Stimulated activated memory B cell treated with anti-CD40 and anti-IgM and Interleukin-4, amounts not matched to agents 10 μg/mL and 1 μg/mL and 100 μg/mL, for 72 hours (primary cell): ENCODE data around the gene CABCOCO1.
A peak's percentile ranks its signal among the peaks of the same experiment; 100 is the strongest.

Source experiments
- ATAC-seq: fragments of 150-1000 bp; cut with Tn5 transposase; 2 replicates; pipeline ENCODE4 v1.10.0; 2021
- H3K27ac Mint-ChIP-seq: one replicate; pipeline ENCODE4 v1.8.0; 2022; ENCODE audit warnings: mild to moderate bottlenecking, mixed read lengths
- H3K27me3 Mint-ChIP-seq: one replicate; pipeline ENCODE4 v1.8.0; 2022; ENCODE audit warnings: mixed read lengths
- H3K36me3 Mint-ChIP-seq: one replicate; pipeline ENCODE4 v1.8.0; 2022; ENCODE audit warnings: mixed read lengths
- H3K4me1 Mint-ChIP-seq: one replicate; pipeline ENCODE4 v1.8.0; 2022; ENCODE audit warnings: mixed read lengths
- H3K4me3 Mint-ChIP-seq: one replicate; pipeline ENCODE4 v1.8.0; 2022; ENCODE audit warnings: mild to moderate bottlenecking, moderate library complexity, mixed read lengths
- H3K9me3 Mint-ChIP-seq: one replicate; pipeline ENCODE4 v1.8.0; 2022; ENCODE audit warnings: mixed read lengths

CABCOCO1 gene

DNA sequence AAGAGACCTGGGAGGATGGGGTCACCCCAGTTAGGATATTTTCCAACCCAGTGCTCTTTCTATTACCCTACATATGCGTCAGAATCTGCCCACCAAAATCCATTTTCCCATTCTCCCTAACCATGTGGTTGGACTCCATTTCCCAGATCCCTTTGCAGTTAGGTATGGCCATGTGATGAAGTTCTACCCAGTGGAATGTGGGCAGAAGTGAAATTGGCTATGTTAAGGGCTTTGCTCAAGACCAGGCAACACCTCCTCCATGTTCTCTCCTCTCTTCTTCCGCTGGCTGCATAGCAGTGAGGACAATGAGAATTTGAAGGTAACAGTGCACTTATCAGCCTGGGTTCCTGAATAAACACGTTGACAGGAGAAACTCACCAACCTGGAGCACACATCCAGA lies 111.3 kb downstream of the CABCOCO1 start:
- Mint-ChIP-seq H3K36me3 (no peaks in the 10 kb centered on the region), H3K27me3 (no peaks in the 10 kb centered on the region)
- ATAC-seq, result no peak

DNA sequence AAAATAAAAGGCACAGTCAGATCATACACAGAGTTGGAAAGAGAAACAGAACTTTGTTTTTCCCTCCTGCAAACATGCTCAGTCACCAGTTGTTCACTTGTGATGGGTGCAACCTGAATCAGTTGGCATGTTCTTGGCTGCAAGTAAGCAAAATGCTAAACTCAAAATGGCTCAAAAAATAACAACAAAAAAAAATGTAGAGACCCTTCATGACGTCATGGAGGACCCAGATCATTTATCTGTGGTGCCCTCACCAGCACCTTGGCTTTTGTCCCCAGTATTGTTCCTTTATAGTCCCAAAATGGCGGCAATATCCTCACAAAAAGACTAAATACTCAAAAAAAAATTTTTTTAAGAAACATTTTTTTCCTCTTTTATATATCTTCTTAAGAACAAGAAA lies 112.4 kb downstream of the CABCOCO1 start:
- Mint-ChIP-seq H3K36me3 (no peaks in the 10 kb centered on the region), H3K4me3 (no peak overlapping the region)

More for the DNA sequence above, 111.3 kb downstream of the CABCOCO1 start:
- H3K4me3 Mint-ChIP-seq, result no peak overlapping the region
- H3K9me3 Mint-ChIP-seq, result no peaks in the 10 kb centered on the region
- no peaks in the 10 kb centered on the region for H3K4me1 Mint-ChIP-seq
- no peak overlapping the region for H3K27ac Mint-ChIP-seq

DNA sequence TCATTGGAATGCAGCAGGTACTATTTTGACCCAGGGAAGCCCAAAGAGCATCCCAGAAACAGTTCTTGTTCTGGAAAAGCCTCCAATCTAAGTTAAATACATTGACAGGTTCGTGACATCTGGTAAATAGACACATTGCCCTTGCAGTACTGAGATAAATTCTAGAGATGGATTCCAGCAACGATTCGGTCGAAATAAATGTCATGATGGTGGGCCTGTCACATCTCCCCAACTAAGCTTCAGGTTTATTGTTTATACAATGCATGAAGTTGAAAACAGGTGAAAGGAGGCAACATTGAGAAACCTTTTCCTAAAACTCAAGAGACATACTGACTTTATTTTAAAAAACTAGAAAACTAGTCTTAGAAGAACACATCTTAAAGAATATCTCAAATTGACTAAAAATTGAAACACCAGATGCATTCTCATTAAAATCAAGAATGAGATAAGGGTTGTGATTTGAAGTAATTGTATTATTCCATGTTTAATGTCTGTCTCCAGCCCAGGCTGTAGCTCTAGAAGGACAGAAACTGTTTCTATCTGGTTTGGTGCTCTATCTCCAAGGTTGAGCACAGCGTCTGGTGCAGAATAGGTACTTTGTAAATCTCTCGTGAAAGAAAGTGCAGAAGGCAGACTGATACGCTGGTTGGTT lies 114.0 kb downstream of the CABCOCO1 start:
- Mint-ChIP-seq H3K36me3 (no peaks in the 10 kb centered on the region), H3K27me3 (no peaks in the 10 kb centered on the region), H3K4me1 (peaks cover 5% of the 10 kb centered on the region), H3K9me3 (no peaks in the 10 kb centered on the region), H3K4me3 (no peak overlapping the region), H3K27ac (no peak overlapping the region)
- ATAC-seq, result no peak

More for the DNA sequence above, 112.4 kb downstream of the CABCOCO1 start:
- ATAC-seq, result no peak
- Mint-ChIP-seq H3K4me1 (peaks cover 5% of the 10 kb centered on the region), H3K27me3 (no peaks in the 10 kb centered on the region), H3K9me3 (no peaks in the 10 kb centered on the region), H3K27ac (no peak overlapping the region)

DNA sequence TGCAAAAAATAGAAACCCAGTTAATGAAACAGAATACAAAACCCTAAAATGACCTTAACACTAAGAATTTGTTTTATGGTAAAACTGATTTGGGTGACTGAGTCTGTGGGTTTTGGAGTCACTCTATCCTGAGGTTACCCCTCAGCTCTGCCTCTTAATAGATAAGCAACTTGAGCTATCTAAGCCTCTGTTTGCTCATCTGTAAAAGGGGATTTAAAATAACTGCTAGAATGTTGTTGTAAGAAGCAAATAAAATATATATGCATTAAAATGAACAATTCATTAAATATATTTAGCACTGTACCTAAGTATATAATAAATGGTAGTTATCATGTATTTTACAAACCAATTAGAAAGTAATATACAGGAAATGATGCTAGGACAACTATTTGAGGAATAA lies 115.4 kb downstream of the CABCOCO1 start:
- H3K4me3 Mint-ChIP-seq, result no peak overlapping the region
- peaks cover 5% of the 10 kb centered on the region for H3K4me1 Mint-ChIP-seq
- ATAC-seq, result no peak
- no peak overlapping the region for H3K27ac Mint-ChIP-seq
- no peaks in the 10 kb centered on the region for H3K9me3 Mint-ChIP-seq
- H3K27me3 Mint-ChIP-seq, result no peaks in the 10 kb centered on the region
- no peaks in the 10 kb centered on the region for H3K36me3 Mint-ChIP-seq

DNA sequence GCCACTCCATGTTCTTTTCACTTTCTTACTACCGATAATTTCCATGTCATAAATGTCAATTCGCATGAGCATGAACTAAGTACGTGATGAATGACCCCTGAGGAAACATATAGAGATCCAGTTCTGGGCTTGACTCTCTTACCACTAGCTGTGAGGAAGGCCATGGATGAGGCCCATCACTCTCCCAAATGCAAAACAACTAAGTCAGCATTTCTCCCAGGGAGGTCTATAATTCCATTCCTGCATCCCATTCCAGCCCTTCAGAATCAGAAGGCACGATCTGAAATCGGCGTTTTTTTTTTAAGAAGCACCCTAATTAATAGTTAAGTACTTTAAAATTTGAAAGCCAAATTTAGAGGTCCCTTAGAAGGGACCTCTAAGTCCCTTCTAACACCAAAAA lies 116.5 kb downstream of the CABCOCO1 start:
- Mint-ChIP-seq H3K27ac (no peak overlapping the region), H3K4me3 (no peak overlapping the region), H3K27me3 (peaks cover 8% of the 10 kb centered on the region), H3K4me1 (peaks cover 5% of the 10 kb centered on the region), H3K36me3 (no peaks in the 10 kb centered on the region), H3K9me3 (no peaks in the 10 kb centered on the region)
- no peak for ATAC-seq

DNA sequence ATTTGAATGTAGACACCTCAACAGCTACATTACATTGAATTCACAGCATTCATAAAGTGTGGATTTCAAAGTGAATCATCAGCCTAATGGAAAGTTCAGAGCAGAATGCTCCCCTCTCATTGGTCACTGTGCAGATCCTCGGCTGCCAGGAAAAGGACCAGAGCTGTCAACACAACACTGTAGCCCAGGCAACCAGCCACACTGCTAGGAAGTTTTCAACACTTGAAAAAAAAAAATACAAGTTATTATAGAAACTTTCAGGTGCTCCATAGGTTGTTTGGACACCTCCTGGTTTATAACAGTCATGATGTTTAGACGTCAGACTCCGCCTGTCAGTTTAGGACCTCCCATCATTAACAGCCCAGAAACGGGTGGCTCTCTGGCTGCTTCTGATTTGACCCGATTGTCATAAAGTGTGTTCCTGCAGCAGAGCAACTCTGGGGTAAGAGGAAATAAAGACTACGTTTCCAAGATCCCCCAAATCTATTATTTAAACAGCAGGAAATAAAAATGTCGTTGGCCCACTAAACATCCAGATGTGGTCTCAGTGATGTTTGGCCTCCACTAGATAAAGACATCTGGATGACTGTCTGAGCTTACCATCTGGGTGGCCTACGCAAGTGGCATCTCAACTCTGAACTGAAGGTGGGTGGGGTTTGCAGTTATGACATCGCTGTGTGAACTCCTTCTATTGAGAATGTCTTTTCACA lies 117.4 kb downstream of the CABCOCO1 start:
- no peaks in the 10 kb centered on the region for H3K9me3 Mint-ChIP-seq
- H3K36me3 Mint-ChIP-seq, result no peaks in the 10 kb centered on the region
- ATAC-seq, result no peak
- peaks cover 10% of the 10 kb centered on the region for H3K27me3 Mint-ChIP-seq
- H3K27ac Mint-ChIP-seq, result no peak overlapping the region
- H3K4me3 Mint-ChIP-seq, result no peak overlapping the region
- peaks cover 5% of the 10 kb centered on the region for H3K4me1 Mint-ChIP-seq

DNA sequence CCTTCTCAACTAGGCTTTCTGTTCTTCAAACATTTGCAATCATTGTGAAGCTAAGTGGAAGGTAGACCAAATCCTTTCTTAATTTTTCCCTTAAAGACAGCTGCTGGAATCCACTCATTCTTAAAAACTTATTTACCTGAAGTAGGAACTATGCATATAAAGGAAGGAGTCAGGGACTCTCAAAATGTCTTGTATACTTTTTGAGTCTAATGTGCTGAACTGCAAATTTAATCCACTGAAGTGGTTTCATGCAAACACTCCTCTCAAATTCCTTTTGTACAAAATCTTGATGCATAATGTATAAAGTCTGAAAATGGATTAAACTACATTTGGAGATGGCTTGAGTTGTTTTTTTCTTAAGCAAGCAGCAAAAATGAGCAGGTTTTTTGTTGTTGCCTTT lies 118.0 kb downstream of the CABCOCO1 start:
- ATAC-seq, result no peak
- Mint-ChIP-seq H3K4me1 (peaks cover 5% of the 10 kb centered on the region), H3K4me3 (no peak overlapping the region), H3K9me3 (no peaks in the 10 kb centered on the region), H3K27ac (no peak overlapping the region), H3K27me3 (peaks cover 10% of the 10 kb centered on the region), H3K36me3 (no peaks in the 10 kb centered on the region)

DNA sequence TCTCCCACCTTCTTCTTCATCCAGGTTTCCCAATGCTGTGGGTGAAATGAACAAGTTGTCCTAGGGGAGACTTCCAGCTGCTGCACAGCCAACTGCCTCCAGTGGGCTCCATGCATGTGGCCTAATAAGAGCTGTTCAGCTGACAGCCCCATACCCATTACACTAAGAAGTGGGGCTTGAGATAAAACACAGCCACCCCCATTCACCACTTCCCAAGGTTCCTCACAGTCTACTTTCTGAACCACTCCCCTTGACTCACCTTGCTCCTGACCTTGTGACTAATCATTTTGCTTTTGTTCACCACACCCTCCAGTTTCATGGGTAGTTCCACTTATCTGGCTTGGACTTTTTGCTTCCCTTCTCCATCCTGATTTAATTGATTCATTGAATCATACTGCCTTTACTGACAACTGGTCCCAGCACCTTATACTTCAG lies 119.3 kb downstream of the CABCOCO1 start:
- Mint-ChIP-seq H3K4me1 (peaks cover 5% of the 10 kb centered on the region), H3K27ac (no peak overlapping the region), H3K27me3 (peaks cover 10% of the 10 kb centered on the region), H3K36me3 (no peaks in the 10 kb centered on the region), H3K4me3 (no peak overlapping the region), H3K9me3 (no peaks in the 10 kb centered on the region)
- no peak for ATAC-seq

DNA sequence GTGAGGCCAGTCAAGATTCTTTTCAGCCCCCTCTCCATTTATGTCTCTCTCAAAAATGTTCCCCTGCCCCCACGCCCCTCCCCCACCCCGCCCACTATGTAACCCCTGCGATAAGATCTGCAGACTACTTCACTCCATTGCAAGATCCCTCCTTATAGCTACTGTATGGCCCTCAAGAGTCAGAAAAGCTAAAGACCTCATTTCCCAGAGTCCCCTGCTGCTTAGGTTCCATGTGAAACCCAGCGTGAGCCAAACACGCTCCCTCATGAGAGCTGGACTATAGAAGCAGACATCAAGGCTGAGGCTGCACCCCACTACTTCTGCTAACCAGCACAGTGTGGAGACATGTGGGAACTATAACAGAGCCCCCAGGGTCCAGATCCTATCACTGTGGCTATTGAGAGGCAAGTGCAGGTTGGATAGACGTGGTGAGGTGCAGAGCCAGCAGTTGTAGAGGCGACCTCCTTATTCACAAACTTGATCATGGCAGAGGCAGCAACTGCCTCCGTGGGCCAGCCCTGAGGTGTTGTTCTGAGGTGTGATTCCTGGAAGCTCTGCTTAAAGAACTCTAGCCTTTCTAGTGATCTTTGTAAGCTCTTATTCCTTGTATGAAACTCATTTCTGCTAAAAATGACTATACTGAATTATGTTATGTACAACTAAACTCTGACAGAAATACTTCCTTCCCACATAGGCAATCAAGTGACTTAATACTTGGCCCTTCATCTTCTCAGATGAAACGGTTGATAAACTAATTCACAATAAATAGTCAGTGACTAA lies 121.8 kb downstream of the CABCOCO1 start:
- ATAC-seq, result peak; percentile 16
- Mint-ChIP-seq H3K27me3 (peaks cover 10% of the 10 kb centered on the region), H3K9me3 (no peaks in the 10 kb centered on the region), H3K4me3 (no peak overlapping the region), H3K36me3 (no peaks in the 10 kb centered on the region), H3K27ac (no peak overlapping the region), H3K4me1 (peaks cover 5% of the 10 kb centered on the region)

DNA sequence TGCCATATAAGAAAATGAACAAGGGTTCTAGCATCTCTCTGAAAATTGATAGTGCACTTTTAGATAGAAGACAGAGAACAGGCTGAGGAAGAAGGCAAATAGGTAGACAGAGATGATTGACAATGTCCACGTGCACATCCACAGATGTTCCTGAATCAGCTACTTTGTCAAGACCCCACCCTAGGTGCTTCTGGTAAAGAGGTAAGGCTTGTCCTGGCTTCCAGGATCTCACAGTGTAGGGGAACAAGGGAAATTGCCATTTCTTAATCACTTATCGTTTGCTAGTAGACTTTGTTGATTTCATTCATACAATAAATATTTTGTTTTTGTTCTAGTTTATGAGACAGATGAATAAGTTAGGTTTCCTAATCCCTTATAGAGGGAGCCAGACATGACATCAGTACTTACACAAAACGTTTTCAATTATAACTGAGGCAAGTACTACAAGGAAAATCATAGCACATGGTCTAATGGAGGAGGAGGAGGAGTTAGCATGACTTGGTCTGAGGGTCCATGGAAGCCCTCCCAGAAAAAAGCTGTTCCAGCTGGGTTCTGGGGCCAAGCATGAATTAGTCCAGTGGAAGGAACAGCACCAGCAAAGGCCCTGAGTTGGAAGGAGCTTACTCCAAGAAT lies 122.9 kb downstream of the CABCOCO1 start:
- Mint-ChIP-seq H3K27me3 (peaks cover 10% of the 10 kb centered on the region), H3K4me3 (no peak overlapping the region), H3K27ac (no peak overlapping the region), H3K9me3 (no peaks in the 10 kb centered on the region), H3K36me3 (no peaks in the 10 kb centered on the region), H3K4me1 (no peaks in the 10 kb centered on the region)
- no peak for ATAC-seq

DNA sequence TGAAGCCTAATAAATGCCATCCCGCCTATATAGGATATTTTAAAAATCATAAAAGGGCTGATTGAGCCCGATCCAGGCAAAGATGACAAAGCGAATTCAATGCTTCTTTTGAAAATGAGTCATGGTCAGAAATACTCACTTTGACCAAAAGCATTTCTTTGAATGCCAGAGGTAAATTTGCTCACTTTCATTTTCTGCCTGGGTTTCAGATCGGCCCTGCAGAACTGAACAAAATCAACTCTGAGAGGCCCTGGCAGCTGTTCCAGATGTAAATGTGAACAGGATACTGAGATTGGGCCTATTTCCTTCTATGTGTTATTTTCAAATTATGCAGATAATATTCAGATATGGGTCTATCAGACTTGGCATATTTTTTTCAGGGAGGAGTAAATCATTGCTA lies 124.0 kb downstream of the CABCOCO1 start:
- ATAC-seq, result no peak
- no peaks in the 10 kb centered on the region for H3K36me3 Mint-ChIP-seq
- H3K4me3 Mint-ChIP-seq, result no peak overlapping the region
- peak overlapping the region; percentile 17 for H3K27ac Mint-ChIP-seq
- H3K9me3 Mint-ChIP-seq, result no peaks in the 10 kb centered on the region
- H3K4me1 Mint-ChIP-seq, result no peaks in the 10 kb centered on the region
- peaks cover 10% of the 10 kb centered on the region for H3K27me3 Mint-ChIP-seq

DNA sequence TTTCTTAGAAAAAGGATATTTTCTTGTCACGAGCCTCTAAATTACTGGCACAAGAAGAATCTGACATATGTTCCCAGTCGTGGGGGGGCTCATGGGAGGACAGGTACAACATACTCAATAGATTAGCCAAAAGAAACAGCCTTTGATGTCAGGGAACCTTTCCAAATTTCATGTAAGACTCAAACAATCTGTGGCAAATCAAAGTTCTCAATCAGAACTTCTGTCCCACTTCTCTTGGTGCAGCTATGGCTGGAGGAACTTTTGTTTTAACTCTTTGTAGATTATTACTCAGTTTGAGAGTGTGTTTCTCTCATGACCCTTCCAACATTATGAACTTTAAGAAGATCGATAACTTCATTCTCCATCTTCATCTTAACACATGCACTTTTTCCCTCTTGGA lies 124.4 kb downstream of the CABCOCO1 start:
- no peak for ATAC-seq
- H3K9me3 Mint-ChIP-seq, result no peaks in the 10 kb centered on the region
- no peaks in the 10 kb centered on the region for H3K36me3 Mint-ChIP-seq
- no peak overlapping the region for H3K4me3 Mint-ChIP-seq
- H3K4me1 Mint-ChIP-seq, result no peaks in the 10 kb centered on the region
- H3K27me3 Mint-ChIP-seq, result peaks cover 10% of the 10 kb centered on the region
- H3K27ac Mint-ChIP-seq, result peak overlapping the region; percentile 17

DNA sequence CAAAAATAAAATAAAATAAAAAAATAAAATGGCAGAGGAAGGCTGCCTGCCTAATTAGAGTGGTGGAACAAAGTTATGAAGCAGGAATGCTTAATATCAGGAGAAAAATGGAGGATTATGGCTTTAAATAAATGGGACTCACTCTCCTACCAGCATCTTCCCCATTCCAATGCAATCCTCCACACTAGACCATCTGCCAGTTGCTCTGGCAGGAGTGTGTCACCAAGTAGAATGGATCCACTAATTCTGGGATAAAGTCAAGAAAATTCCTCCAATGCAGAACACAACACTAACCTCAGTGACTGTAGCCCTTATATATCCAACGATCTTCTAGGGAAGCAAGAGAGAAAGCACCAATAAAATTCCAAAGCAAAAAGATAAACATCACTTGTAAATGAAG lies 126.3 kb downstream of the CABCOCO1 start:
- Mint-ChIP-seq H3K9me3 (no peaks in the 10 kb centered on the region), H3K27me3 (peaks cover 4% of the 10 kb centered on the region), H3K4me1 (no peaks in the 10 kb centered on the region), H3K4me3 (no peak overlapping the region), H3K36me3 (no peaks in the 10 kb centered on the region), H3K27ac (no peak overlapping the region)
- ATAC-seq, result no peak

DNA sequence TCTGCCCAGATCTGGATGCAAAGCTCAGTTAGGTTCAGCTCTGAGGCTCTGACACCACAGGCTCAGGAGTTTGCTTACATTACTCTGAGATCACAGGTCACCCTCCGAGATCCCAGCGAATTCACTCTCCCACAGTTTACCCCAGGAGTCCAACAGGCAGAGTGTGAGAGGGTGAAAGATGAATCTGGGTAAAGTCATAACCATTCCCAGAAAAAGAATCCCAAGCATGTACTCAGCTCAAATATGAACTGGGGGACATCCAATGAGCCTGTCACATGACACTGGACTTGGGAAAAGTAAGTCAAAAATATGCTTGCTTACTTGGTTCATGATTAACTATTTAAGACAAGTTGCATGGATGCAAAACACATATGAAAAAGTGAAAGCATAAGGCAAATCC lies 128.5 kb downstream of the CABCOCO1 start:
- Mint-ChIP-seq H3K27me3 (no peaks in the 10 kb centered on the region), H3K27ac (no peak overlapping the region), H3K4me3 (no peak overlapping the region), H3K9me3 (no peaks in the 10 kb centered on the region), H3K4me1 (no peaks in the 10 kb centered on the region), H3K36me3 (no peaks in the 10 kb centered on the region)
- ATAC-seq, result no peak

DNA sequence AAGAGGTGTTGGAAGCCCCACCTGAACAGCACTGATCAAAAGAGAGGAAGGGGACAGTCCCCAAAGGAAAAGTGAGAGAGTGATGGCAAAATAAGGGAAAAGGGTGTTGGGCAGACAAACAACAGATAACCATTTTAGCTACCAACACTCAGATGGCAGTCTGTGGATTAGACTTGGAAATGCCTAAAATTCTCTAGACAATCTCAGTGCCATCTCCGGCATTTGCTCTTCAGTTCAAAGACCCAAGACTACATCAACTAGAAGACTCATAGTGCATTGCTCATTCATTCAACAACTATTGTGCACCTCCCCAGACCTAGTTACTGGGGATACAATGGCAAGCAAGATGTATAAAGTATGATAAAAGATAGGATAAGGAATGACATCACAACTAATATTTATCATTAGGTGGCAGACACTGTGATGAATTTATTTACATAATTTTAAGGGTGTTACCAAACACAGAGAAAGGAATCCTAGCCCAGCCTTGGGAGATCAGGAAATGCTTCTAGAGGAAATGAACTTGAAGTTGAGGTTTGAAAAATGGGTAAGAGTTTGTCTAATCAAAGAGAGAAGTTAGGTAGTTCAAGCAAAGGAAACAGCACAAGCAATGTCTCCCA lies 129.5 kb downstream of the CABCOCO1 start:
- H3K4me3 Mint-ChIP-seq, result no peak overlapping the region
- H3K27me3 Mint-ChIP-seq, result no peaks in the 10 kb centered on the region
- no peak overlapping the region for H3K27ac Mint-ChIP-seq

More for the DNA sequence above, 129.5 kb downstream of the CABCOCO1 start:
- ATAC-seq, result no peak
- Mint-ChIP-seq H3K9me3 (no peaks in the 10 kb centered on the region), H3K36me3 (no peaks in the 10 kb centered on the region), H3K4me1 (no peaks in the 10 kb centered on the region)
